K562 (cell line): ENCODE measurements around the gene NISCH. TPM values are rescaled to one million over a fixed set of nuclear protein-coding genes. Genes with fewer than 3 reads are reported as not detected.

Source experiments
- DEAF1 ChIP-seq: fragments of 450-650 bp; formaldehyde crosslinking; IDR thresholded peaks from 2 replicates; pipeline ENCODE4 v1.4.0; 2020; ENCODE audit warnings: mild to moderate bottlenecking, moderate library complexity
- ELF1 ChIP-seq: fragments of 200-800 bp; sonication (Bioruptor generic); IDR thresholded peaks from 2 replicates; pipeline ENCODE4 v1.6.1; 2016; ENCODE audit warnings: missing genetic modification characterization, missing compliant biosample characterization
- ELK1 ChIP-seq: sonication (generic); formaldehyde crosslinking; IDR thresholded peaks from 2 replicates; pipeline ENCODE4 v1.8.1; 2022; ENCODE audit warnings: missing genetic modification reagents
- HDAC3 ChIP-seq: fragments of 450-650 bp; IDR thresholded peaks from 2 replicates; pipeline ENCODE4 v1.6.1; 2018; ENCODE audit warnings: borderline replicate concordance, mild to moderate bottlenecking, moderate library complexity; ENCODE audit not compliant: partially characterized antibody
- HMG20B ChIP-seq: fragments of 250-450 bp; sonication (Bioruptor Pico); IDR thresholded peaks from 2 replicates; pipeline ENCODE4 v1.5.0; 2021; ENCODE audit warnings: mild to moderate bottlenecking
- MBD1 ChIP-seq: fragments of 250-450 bp; sonication (Bioruptor Pico); IDR thresholded peaks from 2 replicates; pipeline ENCODE4 v1.8.0; 2022; ENCODE audit warnings: inconsistent platforms
- MNT ChIP-seq, 2 experiments: fragments of 450-650 bp; conservative IDR thresholded peaks; 2 replicates each; pipeline ENCODE4 v1.6.1; 2017; ENCODE audit warnings: mild to moderate bottlenecking in 2 of 2, moderate library complexity in 2 of 2
- POLR2H ChIP-seq: IDR thresholded peaks from 2 replicates; pipeline ENCODE4 v1.6.1; 2016; ENCODE audit warnings: missing genetic modification characterization, low read depth, mild to moderate bottlenecking, control low read depth, missing compliant biosample characterization, moderate library complexity
- POLR3G ChIP-seq: IDR thresholded peaks from 2 replicates; pipeline ENCODE4 v1.6.1; 2011; ENCODE audit not compliant: insufficient read length, insufficient replicate concordance; ENCODE audit errors: extremely low read depth
- UBTF ChIP-seq, 2 experiments: IDR thresholded peaks; 2 replicates each; pipeline ENCODE4 v1.6.1; 2012; ENCODE audit warnings: improper control_type of control experiment in 2 of 2, low read depth in 2 of 2, low read length in 2 of 2, borderline replicate concordance in 1 of 2
- WHSC1 ChIP-seq: IDR thresholded peaks from one replicate; pipeline ENCODE4 v1.6.1; 2012; ENCODE audit warnings: low read length, control low read depth, inconsistent platforms
- XRCC3 ChIP-seq: fragments of 450-650 bp; IDR thresholded peaks from 2 replicates; pipeline ENCODE4 v1.6.1; 2017; ENCODE audit warnings: mild to moderate bottlenecking, moderate library complexity
- ZC3H4 ChIP-seq: sonication (generic); formaldehyde crosslinking; IDR thresholded peaks from 2 replicates; pipeline ENCODE4 v1.9.0; 2021; ENCODE audit warnings: missing genetic modification reagents, borderline replicate concordance
- ZNF23 ChIP-seq: fragments of 250-450 bp; sonication (Bioruptor Pico); IDR thresholded peaks from 2 replicates; pipeline ENCODE4 v1.4.0; 2020; ENCODE audit warnings: mild to moderate bottlenecking
- ZNF253 ChIP-seq: fragments of 250-450 bp; sonication (Bioruptor Pico); conservative IDR thresholded peaks from 2 replicates; pipeline ENCODE4 v1.6.1; 2021; ENCODE audit warnings: mild to moderate bottlenecking
- ZNF316 ChIP-seq: fragments of 450-650 bp; IDR thresholded peaks from 2 replicates; pipeline ENCODE4 v1.6.1; 2016
- polyA plus RNA-seq, 8 experiments: library from polyadenylated mRNA; depleted of rRNA in 4 of 8; stranded (reverse) in 5 of 8; unstranded in 3 of 8; fragments of >200 nt; fragmentation: Nextera tagmentation in 2 of 8; fragmentation: Illumina TruSeq in 1 of 8; extraction: Ambion mirVana in 2 of 8; extraction: Trizol in 1 of 8; gene quantifications; 2 replicates each; pipeline versions ENCODE4 v1.2.1 to v1.2.3, GENCODE V29; 2011 to 2014; ENCODE audit warnings: inconsistent platforms in 1 of 8, missing spikeins in 1 of 8
- total RNA-seq, 7 experiments: library from RNA; depleted of rRNA in 6 of 7; stranded (reverse); fragments of >200 nt in 6 of 7; fragmentation: Illumina TruSeq in 2 of 7; extraction: Trizol in 2 of 7; gene quantifications; 2 replicates each; pipeline versions ENCODE4 v1.2.1 to v1.2.3, GENCODE V29; 2011 to 2021; ENCODE audit warnings: low replicate concordance in 1 of 7
- TF ChIP-seq, protein P1 (sequence below): fragments of 250-450 bp; sonication (Bioruptor Pico); IDR thresholded peaks from 2 replicates; pipeline ENCODE4 v1.8.0; 2022; ENCODE audit warnings: inconsistent platforms, mild to moderate bottlenecking, moderate library complexity, borderline replicate concordance

NISCH gene
- total and polyA plus RNA-seq, 9 of the 15 experiments (the other 6 are each of a cell fraction or from before 2014, with no cell fraction given), result 0.44 to 43.5 (median 23.4) TPM

GRCh38 chr3:52455283-52456168, at the start of gene NISCH (continued):
- TF ChIP-seq POLR3G (no peak), UBTF (IDR thresholded peaks at IDR 0.05; ENCODE audit: borderline replicate concordance in 1 of 2, low read depth in 2 of 2, low read length in 2 of 2) (no peak), DEAF1 (CRISPR knock-in tag) (no peak), ZNF23 (CRISPR knock-in tag) (no peak), WHSC1 (no peak), HMG20B (no peak), MNT (conservative IDR thresholded peaks at IDR 0.05) (peak; percentile 54 to 57), ELK1 (no peak), ZC3H4 (CRISPR knock-in tag) (no peak), ZNF253 (CRISPR knock-in tag) (no peak), XRCC3 (no peak), ZNF316 (no peak), ELF1 (tag) (no peak), POLR2H (no peak), MBD1 (CRISPR knock-in tag) (no peak), HDAC3 (no peak)
- TF ChIP-seq, protein P1, sequence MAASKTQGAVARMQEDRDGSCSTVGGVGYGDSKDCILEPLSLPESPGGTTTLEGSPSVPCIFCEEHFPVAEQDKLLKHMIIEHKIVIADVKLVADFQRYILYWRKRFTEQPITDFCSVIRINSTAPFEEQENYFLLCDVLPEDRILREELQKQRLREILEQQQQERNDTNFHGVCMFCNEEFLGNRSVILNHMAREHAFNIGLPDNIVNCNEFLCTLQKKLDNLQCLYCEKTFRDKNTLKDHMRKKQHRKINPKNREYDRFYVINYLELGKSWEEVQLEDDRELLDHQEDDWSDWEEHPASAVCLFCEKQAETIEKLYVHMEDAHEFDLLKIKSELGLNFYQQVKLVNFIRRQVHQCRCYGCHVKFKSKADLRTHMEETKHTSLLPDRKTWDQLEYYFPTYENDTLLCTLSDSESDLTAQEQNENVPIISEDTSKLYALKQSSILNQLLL, result no peak
